Measurements from ENCODE around the gene ELP6.
"Not testable (repeated sequence)": the region's sequence is repeated elsewhere in the genome, so short reads cannot be mapped to it uniquely, and the experiment has no call there.

The ELP6 gene

GRCh38 chr3:47459534-47460085 lies 53.9 kb downstream of the ELP6 start:
- DNase-seq (ENCODE audit: low spot score): not testable (repeated sequence)

- no peak for DNase-seq (ENCODE audit: low spot score)
Observed at GRCh38 chr3:47456984-47457383, 56.5 kb downstream of the ELP6 start.

- DNase-seq (ENCODE audit: low spot score): no peak
Observed at GRCh38 chr3:47455806-47456452, 57.6 kb downstream of the ELP6 start.

GRCh38 chr3:47452453-47453215 lies 60.9 kb downstream of the ELP6 start:
- no peak for DNase-seq (ENCODE audit: low spot score)
